Smooth muscle cell (in vitro differentiated cells): ENCODE data around the gene TMEM161A. TPM values are rescaled to one million over a fixed set of nuclear protein-coding genes. Genes with fewer than 3 reads are reported as not detected.

Source experiments
- DNase-seq: peaks from one replicate; lab custom pipeline; 2025; ENCODE audit not compliant: unreplicated experiment; lab: John Stamatoyannopoulos, UW
- H2AFZ ChIP-seq: fragments of 200-600 bp; sonication (generic); 2 replicates; pipeline ENCODE4 v1.6.0; 2016; ENCODE audit warnings: antibody characterized with exemption, low read depth, mild to moderate bottlenecking
- H3F3A ChIP-seq: fragments of 200-600 bp; sonication (generic); 2 replicates; pipeline ENCODE4 v1.6.0; 2017; ENCODE audit warnings: antibody characterized with exemption, low read depth
- H3K27ac ChIP-seq: fragments of 200-600 bp; sonication (generic); 2 replicates; pipeline ENCODE4 v1.5.1; 2016; ENCODE audit warnings: low read depth, mild to moderate bottlenecking
- H3K27me3 ChIP-seq: fragments of 200-600 bp; sonication (generic); 2 replicates; pipeline ENCODE4 v1.6.1; 2016; ENCODE audit warnings: low read depth, mild to moderate bottlenecking
- H3K36me3 ChIP-seq: fragments of 200-600 bp; sonication (generic); 2 replicates; pipeline ENCODE4 v1.5.1; 2016; ENCODE audit warnings: low read depth
- H3K4me1 ChIP-seq: fragments of 200-600 bp; sonication (generic); 2 replicates; pipeline ENCODE4 v1.5.1; 2016; ENCODE audit warnings: low read depth
- H3K4me2 ChIP-seq: fragments of 200-600 bp; sonication (generic); 2 replicates; pipeline ENCODE4 v1.6.0; 2016; ENCODE audit warnings: mild to moderate bottlenecking
- H3K4me3 ChIP-seq: fragments of 200-600 bp; sonication (generic); 2 replicates; pipeline ENCODE4 v1.5.1; 2016; ENCODE audit warnings: mild to moderate bottlenecking
- H3K79me2 ChIP-seq: fragments of 200-600 bp; sonication (generic); 2 replicates; pipeline ENCODE4 v1.6.0; 2016; ENCODE audit warnings: low read depth, mild to moderate bottlenecking
- H3K9ac ChIP-seq: fragments of 200-600 bp; sonication (generic); 2 replicates; pipeline ENCODE4 v1.6.0; 2016; ENCODE audit warnings: low read depth
- H3K9me3 ChIP-seq: fragments of 200-600 bp; sonication (generic); replicated peaks from 2 replicates; pipeline ENCODE4 v1.5.1; 2016; ENCODE audit warnings: low read depth
- H4K20me1 ChIP-seq: fragments of 200-600 bp; sonication (generic); 2 replicates; pipeline ENCODE4 v1.6.0; 2016; ENCODE audit warnings: low read depth
- WGBS: methylation state at CpG from one replicate; pipeline ENCODE4 v1.1.7; 2016; ENCODE audit warnings: low lambda C conversion rate; 5-methylcytosine and 5-hydroxymethylcytosine counted together
- polyA plus RNA-seq: library from polyadenylated mRNA; unstranded; fragments of >200 nt; fragmentation: Nextera tagmentation; extraction: Ambion mirVana; gene quantifications from 2 replicates; pipeline ENCODE4 v1.2.1, GENCODE V29; 2016
- total RNA-seq: library from RNA; depleted of rRNA; stranded (reverse); fragments of >200 nt; gene quantifications from 2 replicates; pipeline ENCODE4 v1.2.3, GENCODE V29; 2014
- TF ChIP-seq, protein P1 (sequence below): fragments of 200-600 bp; sonication (generic); IDR thresholded peaks from 2 replicates; pipeline ENCODE4 v1.5.1; 2017; ENCODE audit warnings: borderline replicate concordance, mild to moderate bottlenecking, antibody characterized with exemption; ENCODE audit not compliant: insufficient read depth, poor library complexity, severe bottlenecking

Gene TMEM161A
- total and polyA plus RNA-seq, 2 experiments from 2014 or later, result 30.3 to 47.8 TPM

DNA sequence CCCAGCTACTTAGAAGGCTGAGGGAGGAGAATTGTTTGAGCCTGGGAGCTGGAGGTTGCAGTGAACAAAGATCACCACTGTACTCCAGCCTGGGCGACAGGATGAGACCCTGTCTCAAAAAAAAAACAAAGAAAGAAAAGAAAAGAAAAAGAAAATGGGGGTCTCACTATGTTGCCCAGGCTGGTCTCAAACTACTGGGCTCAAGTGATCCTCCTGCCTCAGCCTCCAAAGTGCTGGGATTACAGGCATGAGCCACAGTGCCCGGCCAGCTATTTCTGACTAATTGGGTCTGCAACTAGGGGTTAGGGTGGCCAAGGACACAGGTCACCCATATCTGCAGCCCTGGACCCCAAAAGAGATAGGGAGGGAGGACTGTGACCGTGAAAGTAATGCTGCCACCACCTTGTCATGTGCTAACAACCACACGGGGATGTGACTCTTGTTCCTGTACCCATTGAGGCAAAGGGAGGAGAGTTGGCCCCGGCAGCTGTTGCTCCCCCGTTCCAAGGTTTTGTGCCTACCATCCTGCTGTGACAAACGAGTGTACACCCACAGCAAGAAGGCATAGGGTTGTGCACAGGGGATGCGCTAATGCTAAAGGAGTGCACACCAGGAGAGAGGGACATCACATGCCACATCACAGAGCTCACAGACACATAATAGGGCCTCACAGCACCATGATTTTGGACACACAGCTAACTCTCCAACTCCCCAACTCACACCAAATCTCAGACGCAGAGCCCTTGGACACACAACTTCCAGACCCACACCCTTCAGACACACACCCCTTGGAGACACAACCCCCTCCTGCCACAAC lies 31.2 kb upstream of the TMEM161A start:
- Histone ChIP-seq H3K36me3 (no peaks in the 10 kb centered on the region), H3K4me3 (peak overlapping the region; percentile 38)
- TF ChIP-seq, protein P1, sequence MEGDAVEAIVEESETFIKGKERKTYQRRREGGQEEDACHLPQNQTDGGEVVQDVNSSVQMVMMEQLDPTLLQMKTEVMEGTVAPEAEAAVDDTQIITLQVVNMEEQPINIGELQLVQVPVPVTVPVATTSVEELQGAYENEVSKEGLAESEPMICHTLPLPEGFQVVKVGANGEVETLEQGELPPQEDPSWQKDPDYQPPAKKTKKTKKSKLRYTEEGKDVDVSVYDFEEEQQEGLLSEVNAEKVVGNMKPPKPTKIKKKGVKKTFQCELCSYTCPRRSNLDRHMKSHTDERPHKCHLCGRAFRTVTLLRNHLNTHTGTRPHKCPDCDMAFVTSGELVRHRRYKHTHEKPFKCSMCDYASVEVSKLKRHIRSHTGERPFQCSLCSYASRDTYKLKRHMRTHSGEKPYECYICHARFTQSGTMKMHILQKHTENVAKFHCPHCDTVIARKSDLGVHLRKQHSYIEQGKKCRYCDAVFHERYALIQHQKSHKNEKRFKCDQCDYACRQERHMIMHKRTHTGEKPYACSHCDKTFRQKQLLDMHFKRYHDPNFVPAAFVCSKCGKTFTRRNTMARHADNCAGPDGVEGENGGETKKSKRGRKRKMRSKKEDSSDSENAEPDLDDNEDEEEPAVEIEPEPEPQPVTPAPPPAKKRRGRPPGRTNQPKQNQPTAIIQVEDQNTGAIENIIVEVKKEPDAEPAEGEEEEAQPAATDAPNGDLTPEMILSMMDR, result no peak

DNA sequence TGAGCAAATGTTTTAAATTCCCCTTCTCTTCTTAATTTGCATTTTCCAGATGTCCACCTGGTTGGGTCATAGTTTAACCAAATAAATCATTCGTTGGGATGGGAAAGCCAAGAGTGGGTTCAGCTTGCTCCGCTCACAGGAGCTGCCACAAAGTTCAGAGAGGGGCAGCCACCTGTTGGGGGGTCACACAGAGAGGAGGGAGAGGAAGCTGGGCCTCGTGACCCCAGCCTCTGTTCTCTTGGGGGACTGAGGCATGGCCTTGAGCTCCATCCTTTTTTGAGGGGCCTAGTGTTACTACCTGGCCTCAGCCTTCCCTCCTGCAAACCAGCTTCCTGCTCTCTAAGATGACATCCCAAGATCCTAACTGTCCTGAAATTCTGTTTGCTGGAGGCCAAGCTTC lies 29.3 kb upstream of the TMEM161A start:
- H3K27ac ChIP-seq, result no peak overlapping the region
- no peak overlapping the region for H3K4me2 ChIP-seq
- no peak overlapping the region for H3K4me3 ChIP-seq
- H3K36me3 ChIP-seq, result no peaks in the 10 kb centered on the region
- H3K9ac ChIP-seq, result no peak overlapping the region
- peaks cover 11% of the 10 kb centered on the region for H4K20me1 ChIP-seq
- H3K4me1 ChIP-seq, result no peaks in the 10 kb centered on the region
- TF ChIP-seq, protein P1, result no peak
- H3K79me2 ChIP-seq, result no peaks in the 10 kb centered on the region
- H3F3A ChIP-seq, result no peaks in the 10 kb centered on the region
- H2AFZ ChIP-seq, result no peak overlapping the region
- WGBS, result 91% methylated on average over 3 of the region's 3 CpGs
- no peaks in the 10 kb centered on the region for H3K9me3 ChIP-seq
- DNase-seq, result no peak
- H3K27me3 ChIP-seq, result no peaks in the 10 kb centered on the region

More for the DNA sequence above, 31.2 kb upstream of the TMEM161A start:
- Histone ChIP-seq H3K9ac (no peak overlapping the region), H3K9me3 (no peaks in the 10 kb centered on the region), H2AFZ (no peak overlapping the region), H3K4me1 (no peaks in the 10 kb centered on the region), H3F3A (no peaks in the 10 kb centered on the region), H3K4me2 (peak overlapping the region; percentile 81), H3K79me2 (no peaks in the 10 kb centered on the region), H3K27me3 (no peaks in the 10 kb centered on the region), H4K20me1 (peaks cover 11% of the 10 kb centered on the region), H3K27ac (no peak overlapping the region)
- DNase-seq, result no peak
- WGBS, result 81% methylated on average over 9 of the region's 9 CpGs

DNA sequence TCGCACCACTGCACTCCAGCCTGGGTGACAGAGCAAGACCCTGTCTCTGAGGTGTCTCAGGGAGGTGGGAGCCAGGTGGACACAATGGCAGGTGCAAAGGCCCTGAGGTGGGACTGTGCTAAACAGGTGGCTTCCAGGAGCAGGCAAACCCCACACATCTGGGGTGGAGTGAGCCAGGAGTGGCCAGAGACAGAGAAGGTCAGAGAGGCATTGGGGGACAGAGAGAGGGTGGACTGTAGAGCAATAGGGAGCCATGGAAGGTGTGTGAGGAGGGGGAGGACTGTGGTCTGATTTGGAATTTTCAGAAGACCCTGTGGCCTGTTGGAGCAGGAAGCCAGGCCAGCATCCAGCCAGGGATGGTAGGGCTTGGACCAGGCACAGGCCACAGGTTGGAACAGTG lies 27.1 kb upstream of the TMEM161A start:
- no peaks in the 10 kb centered on the region for H3K27me3 ChIP-seq
- no peaks in the 10 kb centered on the region for H3K36me3 ChIP-seq
- H4K20me1 ChIP-seq, result peaks cover 10% of the 10 kb centered on the region
- no peaks in the 10 kb centered on the region for H3K79me2 ChIP-seq
- H3K4me1 ChIP-seq, result no peaks in the 10 kb centered on the region
- no peak overlapping the region for H3K4me2 ChIP-seq
- no peak overlapping the region for H2AFZ ChIP-seq
- no peak overlapping the region for H3K9ac ChIP-seq
- H3K9me3 ChIP-seq, result no peaks in the 10 kb centered on the region
- 100% methylated on average over 1 of the region's 1 CpG for WGBS
- no peak for DNase-seq
- no peaks in the 10 kb centered on the region for H3F3A ChIP-seq
- TF ChIP-seq, protein P1, result no peak
- no peak overlapping the region for H3K4me3 ChIP-seq
- H3K27ac ChIP-seq, result no peak overlapping the region

DNA sequence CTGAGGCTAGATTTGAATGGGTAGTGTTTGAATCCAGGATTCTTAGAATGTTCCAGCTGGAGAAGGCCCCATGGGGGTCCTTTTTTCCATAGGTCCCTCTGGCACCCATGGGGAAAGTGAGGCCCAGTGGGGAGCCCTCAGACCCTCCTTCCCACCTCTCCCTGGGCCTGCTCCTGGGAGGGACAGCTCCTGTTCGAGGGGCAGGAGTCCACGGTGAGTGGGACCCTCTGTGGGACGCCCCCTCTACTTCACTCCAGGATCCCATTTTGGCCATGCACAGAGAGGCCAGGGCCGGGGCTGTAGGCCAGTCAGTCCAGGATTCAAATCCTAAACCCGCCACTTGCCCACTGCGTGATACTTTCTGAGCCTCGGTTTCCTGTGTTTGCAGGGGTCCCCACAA lies 24.2 kb upstream of the TMEM161A start:
- Histone ChIP-seq H2AFZ (no peak overlapping the region), H3K27ac (no peak overlapping the region), H3K4me2 (no peak overlapping the region), H3K36me3 (no peaks in the 10 kb centered on the region), H4K20me1 (no peaks in the 10 kb centered on the region), H3K4me1 (no peaks in the 10 kb centered on the region), H3K4me3 (no peak overlapping the region), H3K9me3 (no peaks in the 10 kb centered on the region), H3F3A (no peaks in the 10 kb centered on the region), H3K27me3 (no peaks in the 10 kb centered on the region), H3K9ac (no peak overlapping the region), H3K79me2 (no peaks in the 10 kb centered on the region)
- TF ChIP-seq, protein P1, result no peak
- WGBS, result 92% methylated on average over 7 of the region's 7 CpGs
- DNase-seq, result no peak
